ENCODE results near the gene KRTAP12-4.
"Not testable (repeated sequence)": the region's sequence is repeated elsewhere in the genome, so short reads cannot be mapped to it uniquely, and the experiment has no call there.

Gene KRTAP12-4, protein sequence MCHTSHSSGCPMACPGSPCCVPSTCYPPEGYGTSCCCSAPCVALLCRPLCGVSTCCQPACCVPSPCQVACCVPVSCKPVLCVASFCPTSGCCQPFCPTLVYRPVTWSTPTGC

GRCh38 chr21:44654576-44655175 lies at the start of gene KRTAP12-4:
Gene KRTAP12-4, minus strand, starts transcription at chr21:44654659. Its CDS starts 45 bp downstream, at chr21:44654614.
- no peak for DNase-seq (ENCODE audit: low spot score)

DNA sequence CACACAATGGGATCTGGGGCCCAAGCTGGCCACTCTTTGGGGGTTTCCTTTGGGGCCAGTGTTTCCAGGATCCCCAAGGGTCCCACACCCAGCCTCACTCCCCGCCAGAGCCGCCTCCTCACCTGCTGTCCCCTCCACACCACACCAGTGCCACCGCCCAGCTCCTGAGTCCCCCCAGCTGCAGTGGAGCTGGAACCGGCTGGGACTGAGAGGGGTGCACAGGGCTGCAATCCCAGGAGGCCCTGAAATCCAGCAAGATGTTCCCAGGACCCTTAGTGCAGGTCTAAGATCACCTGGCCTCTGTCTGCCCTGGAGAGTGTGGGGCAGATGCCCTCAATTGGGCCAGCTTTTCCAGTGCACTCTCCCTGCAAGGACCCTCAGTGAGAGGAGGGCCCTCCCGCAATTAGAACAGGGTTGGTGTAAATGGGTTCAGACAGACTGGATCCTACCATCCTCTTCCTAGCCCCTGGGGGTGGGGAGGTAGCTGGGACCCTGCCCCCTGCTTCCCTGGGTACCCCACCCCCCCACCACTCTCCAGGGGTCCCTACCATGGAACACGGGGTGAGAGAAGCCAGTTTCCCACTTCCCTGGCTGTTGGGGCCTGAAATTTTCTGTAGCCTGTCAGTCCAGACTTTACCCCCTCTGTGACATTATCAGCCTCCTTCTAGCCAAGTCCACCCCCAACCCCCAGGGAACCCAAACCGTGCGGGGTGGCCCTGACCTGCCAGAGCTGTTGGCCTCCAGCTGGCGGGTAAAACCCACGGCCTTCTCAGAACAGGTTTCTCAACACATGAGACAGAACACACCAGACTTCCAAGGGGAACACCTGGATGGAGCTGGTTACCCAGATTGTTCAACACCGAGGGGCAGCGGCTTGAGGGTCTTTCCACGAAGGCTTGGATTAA lies 49.5 kb upstream of the KRTAP12-4 start:
- DNase-seq (ENCODE audit: low spot score) = no peak

- no peak for DNase-seq (ENCODE audit: low spot score)
Measured at GRCh38 chr21:44702973-44703730, 48.7 kb upstream of the KRTAP12-4 start.

DNA sequence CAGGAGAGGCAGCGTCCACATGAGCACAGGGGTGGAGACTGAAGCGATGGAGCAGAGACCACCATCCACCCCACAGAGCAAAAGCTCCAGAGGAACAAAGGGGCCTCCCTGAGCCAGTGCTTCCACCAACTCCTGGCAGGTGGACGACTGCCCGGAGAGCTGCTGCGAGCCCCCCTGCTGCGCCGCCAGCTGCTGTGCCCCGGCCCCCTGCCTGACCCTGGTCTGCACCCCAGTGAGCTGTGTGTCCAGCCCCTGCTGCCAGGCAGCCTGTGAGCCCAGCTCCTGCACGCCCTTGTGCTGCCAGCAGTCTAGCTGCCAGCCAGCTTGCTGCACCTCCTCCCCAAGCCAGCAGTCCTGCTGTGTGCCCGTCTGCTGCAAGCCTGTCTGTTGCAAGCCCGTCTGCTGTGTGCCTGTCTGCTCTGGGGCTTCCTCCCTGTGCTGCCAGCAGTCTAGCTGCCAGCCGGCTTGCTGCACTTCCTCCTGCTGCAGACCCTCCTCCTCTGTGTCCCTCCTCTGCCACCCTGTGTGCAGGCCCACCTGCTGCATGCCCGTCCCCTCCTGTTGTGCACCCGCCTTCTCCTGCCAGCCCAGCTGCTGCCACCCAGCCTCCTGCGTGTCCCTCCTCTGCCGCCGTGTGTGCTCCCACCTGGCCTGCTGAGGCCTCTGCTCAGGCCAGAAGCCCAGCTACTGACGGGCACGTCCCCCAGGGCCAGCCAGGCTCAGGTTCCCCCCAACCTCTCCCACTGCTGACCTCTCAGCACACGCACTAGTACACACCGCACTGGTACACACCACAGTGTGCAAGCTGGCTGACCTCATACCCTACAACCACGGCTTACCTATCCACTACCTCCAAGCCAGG lies 47.9 kb upstream of the KRTAP12-4 start:
- DNase-seq (ENCODE audit: low spot score) = no peak

- DNase-seq (ENCODE audit: low spot score) = no peak
Measured at GRCh38 chr21:44701541-44701940, 47.1 kb upstream of the KRTAP12-4 start.

DNA sequence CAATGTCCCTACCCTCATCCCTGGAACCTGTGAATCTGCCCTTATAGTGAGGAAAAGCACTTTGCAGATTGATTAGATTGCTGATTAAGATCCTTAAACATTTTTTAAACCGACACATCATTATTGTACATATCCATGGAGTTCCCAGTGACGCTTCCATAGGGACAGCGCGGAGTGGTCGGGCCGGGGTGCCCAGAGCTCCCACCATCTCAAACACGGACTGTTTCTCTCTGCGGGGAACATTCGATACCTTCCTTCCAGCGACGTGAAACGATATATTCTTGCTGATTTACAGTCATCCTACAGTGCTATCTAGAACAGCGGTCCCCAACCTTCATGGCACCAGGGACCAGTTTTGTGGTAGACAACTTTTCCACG lies 46.6 kb upstream of the KRTAP12-4 start:
- no peak for DNase-seq (ENCODE audit: low spot score)

GRCh38 chr21:44700101-44701022 lies 45.9 kb upstream of the KRTAP12-4 start:
- no peak for DNase-seq (ENCODE audit: low spot score)

DNA sequence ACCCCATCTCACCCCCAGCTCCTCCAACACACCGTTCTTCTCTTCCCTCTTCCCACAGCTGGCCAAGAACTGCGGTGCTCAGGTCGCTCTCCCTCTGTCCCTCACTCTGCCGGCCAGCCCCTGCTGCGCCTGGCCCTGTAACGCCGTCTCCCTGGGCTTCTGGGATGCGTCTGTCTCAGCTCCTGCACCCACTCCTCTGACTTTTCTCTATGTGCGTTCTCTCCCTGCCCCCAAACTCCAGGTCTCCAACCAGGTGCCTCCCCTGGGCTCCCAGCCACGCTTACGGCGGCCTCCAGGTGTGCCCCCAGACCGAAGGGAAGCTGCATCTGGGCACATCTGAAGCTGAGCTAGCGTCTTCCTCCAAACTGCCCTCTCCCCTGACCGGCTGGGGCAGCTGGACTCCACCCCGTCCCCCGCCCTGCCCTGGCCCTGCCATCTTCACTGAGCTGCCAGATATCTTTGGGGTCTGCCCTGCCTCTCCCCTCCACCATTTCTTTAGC lies 45.1 kb upstream of the KRTAP12-4 start:
- no peak for DNase-seq (ENCODE audit: low spot score)

- DNase-seq (ENCODE audit: low spot score) = no peak
Measured at GRCh38 chr21:44697811-44698734, 43.6 kb upstream of the KRTAP12-4 start.

DNA sequence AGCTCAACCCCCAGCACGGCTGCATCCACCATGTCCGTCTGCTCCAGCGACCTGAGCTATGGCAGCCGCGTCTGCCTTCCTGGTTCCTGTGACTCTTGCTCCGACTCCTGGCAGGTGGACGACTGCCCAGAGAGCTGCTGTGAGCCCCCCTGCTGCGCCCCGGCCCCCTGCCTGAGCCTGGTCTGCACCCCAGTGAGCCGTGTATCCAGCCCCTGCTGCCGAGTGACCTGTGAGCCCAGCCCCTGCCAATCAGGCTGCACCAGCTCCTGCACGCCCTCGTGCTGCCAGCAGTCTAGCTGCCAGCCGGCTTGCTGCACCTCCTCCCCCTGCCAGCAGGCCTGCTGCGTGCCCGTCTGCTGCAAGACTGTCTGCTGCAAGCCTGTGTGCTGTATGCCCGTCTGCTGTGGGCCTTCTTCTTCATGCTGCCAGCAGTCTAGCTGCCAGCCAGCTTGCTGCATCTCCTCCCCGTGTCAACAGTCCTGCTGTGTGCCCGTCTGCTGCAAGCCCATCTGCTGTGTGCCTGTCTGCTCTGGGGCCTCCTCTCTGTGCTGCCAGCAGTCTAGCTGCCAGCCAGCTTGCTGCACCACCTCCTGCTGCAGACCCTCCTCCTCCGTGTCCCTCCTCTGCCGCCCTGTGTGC lies 42.8 kb upstream of the KRTAP12-4 start, which contains the start of gene KRTAP10-12:
TSS of gene KRTAP10-12 (plus strand) at position 1 of the 639 bp plus-strand sequence. CDS start at position 31, 30 bp downstream.
- DNase-seq (ENCODE audit: low spot score) = not testable (repeated sequence)

DNA sequence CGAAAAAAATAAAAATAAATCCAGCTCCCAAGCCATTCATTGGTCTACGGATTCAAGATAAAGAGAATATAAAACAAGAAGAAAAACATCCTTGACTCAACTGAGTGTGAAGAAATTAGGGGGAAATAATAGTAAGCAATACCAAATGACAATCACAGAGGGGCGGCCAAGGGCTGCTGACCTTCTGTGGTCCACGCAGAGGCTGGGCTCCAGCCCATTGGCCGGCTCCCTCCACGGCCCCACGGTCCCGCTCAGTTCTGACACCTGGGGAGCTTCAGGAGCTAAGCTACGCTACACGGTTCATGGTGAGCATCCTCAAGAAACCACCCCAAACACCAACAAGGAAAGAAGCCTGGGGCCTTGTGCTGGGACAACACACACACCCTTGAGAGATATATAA lies 42.1 kb upstream of the KRTAP12-4 start:
- DNase-seq (ENCODE audit: low spot score) = no peak

- no peak for DNase-seq (ENCODE audit: low spot score)
Measured at GRCh38 chr21:44695641-44696040, 41.2 kb upstream of the KRTAP12-4 start.

GRCh38 chr21:44695184-44695583 lies 40.7 kb upstream of the KRTAP12-4 start:
- DNase-seq (ENCODE audit: low spot score) = no peak

GRCh38 chr21:44694776-44695175 lies 40.3 kb upstream of the KRTAP12-4 start:
- no peak for DNase-seq (ENCODE audit: low spot score)

GRCh38 chr21:44692798-44693512 lies 38.5 kb upstream of the KRTAP12-4 start:
- no peak for DNase-seq (ENCODE audit: low spot score)

DNA sequence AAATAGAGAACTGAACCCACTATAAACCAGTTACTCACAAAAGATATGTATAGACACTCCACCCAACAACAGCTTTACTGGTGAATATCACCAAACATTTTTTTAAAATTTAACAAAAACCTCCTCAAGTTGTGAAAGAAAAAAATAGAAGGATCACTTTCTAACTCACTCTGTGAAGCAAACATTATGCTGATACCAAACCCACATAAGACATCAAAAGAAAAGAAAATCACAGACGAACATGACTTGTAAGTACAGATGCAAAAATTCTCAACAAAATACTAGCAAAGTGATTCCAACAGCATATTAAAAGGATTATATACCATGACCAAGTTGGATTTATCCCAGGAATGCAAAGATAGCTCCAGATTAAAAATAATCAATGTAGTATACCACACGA lies 37.2 kb upstream of the KRTAP12-4 start:
- DNase-seq (ENCODE audit: low spot score) = no peak

- not testable (repeated sequence) for DNase-seq (ENCODE audit: low spot score)
Measured at GRCh38 chr21:44689740-44690139, 35.3 kb upstream of the KRTAP12-4 start.

GRCh38 chr21:44687671-44688070 lies 33.2 kb upstream of the KRTAP12-4 start:
- no peak for DNase-seq (ENCODE audit: low spot score)

All from RKO (cell line).